H1 (cell line): ENCODE measurements around the gene PRKN. TPM values are rescaled to one million over a fixed set of nuclear protein-coding genes. Genes with fewer than 3 reads are reported as not detected.

Experiments used
- CTCF ChIA-PET: fragments of 300-600 bp; sonication (Branson Sonifier 250); formaldehyde crosslinking; loops from one replicate; lab custom pipeline; 2021; ENCODE audit not compliant: partially characterized antibody; lab: Charles Lee
- POLR2A ChIA-PET: fragments of 300-600 bp; sonication (Branson Sonifier 250); formaldehyde crosslinking; loops from one replicate; lab custom pipeline; 2021; ENCODE audit warnings: inconsistent platforms; ENCODE audit not compliant: partially characterized antibody; lab: Charles Lee
- DNase-seq, 2 experiments: peaks; one replicate each; pipeline versions ENCODE4 v3.0.0 to v3.0.0-alpha.2; 2010 to 2022; ENCODE audit warnings: low spot score in 2 of 2, low read depth in 1 of 2, mixed read lengths in 1 of 2
- FAIRE-seq: peaks from 2 replicates; lab custom pipeline; 2011; peaks lifted over from hg19 to GRCh38; lab: Jason Lieb, UNC
- H2AFZ ChIP-seq: 2 replicates; pipeline ENCODE4 v1.8.1; 2012; ENCODE audit warnings: low read length, inconsistent platforms
- H2AK5ac ChIP-seq: 2 replicates; pipeline ENCODE4 v1.6.1; 2013; ENCODE audit warnings: low read depth, low read length
- H2BK120ac ChIP-seq: replicated peaks from 2 replicates; pipeline ENCODE3; 2013; ENCODE audit warnings: low read depth, low read length, inconsistent platforms
- H2BK12ac ChIP-seq: 2 replicates; pipeline ENCODE4 v1.6.1; 2013; ENCODE audit warnings: low read depth, low read length
- H2BK15ac ChIP-seq: 2 replicates; pipeline ENCODE4 v1.6.1; 2013; ENCODE audit warnings: low read length
- H2BK20ac ChIP-seq: 2 replicates; pipeline ENCODE4 v1.6.1; 2013; ENCODE audit warnings: low read length
- H2BK5ac ChIP-seq: 2 replicates; pipeline ENCODE4 v1.6.1; 2013; ENCODE audit warnings: low read depth, low read length
- H3K14ac ChIP-seq: 2 replicates; pipeline ENCODE4 v1.6.1; 2013; ENCODE audit warnings: inconsistent platforms; ENCODE audit not compliant: insufficient read length
- H3K18ac ChIP-seq: 2 replicates; pipeline ENCODE4 v1.6.1; 2013; ENCODE audit warnings: low read length; ENCODE audit errors: extremely low read depth
- H3K23ac ChIP-seq: 2 replicates; pipeline ENCODE4 v1.6.1; 2013; ENCODE audit warnings: inconsistent platforms; ENCODE audit not compliant: insufficient read length
- H3K23me2 ChIP-seq: 2 replicates; pipeline ENCODE4 v1.6.1; 2013; ENCODE audit warnings: low read depth, low read length
- H3K27ac ChIP-seq: 2 replicates; pipeline ENCODE4 v1.6.1; 2011; ENCODE audit warnings: low read depth, low read length, inconsistent platforms
- H3K27me3 ChIP-seq, 4 experiments: replicated peaks in 1 of 4; 1 replicate in 1 of 4; 2 replicates in 3 of 4; pipeline versions ENCODE4 v1.6.1 to v1.8.1; 2011 to 2013; ENCODE audit warnings: low read length in 3 of 4, mild to moderate bottlenecking in 3 of 4, inconsistent platforms in 2 of 4, mixed read lengths in 2 of 4, moderate library complexity in 1 of 4; ENCODE audit not compliant: control insufficient read depth in 3 of 4, insufficient read depth in 3 of 4; ENCODE audit errors: extremely low read depth in 1 of 4
- H3K36me3 ChIP-seq, 4 experiments: 2 replicates each; pipeline versions ENCODE4 v1.6.1 to v1.8.1; 2011 to 2013; ENCODE audit warnings: mild to moderate bottlenecking in 4 of 4, low read length in 3 of 4, moderate library complexity in 2 of 4, control low read depth in 1 of 4, inconsistent platforms in 1 of 4; ENCODE audit not compliant: insufficient read depth in 4 of 4, control insufficient read depth in 2 of 4
- H3K4ac ChIP-seq: replicated peaks from 2 replicates; pipeline ENCODE3; 2013; ENCODE audit warnings: low read length, low read depth, mixed read lengths, inconsistent platforms; ENCODE audit not compliant: insufficient read length
- H3K4me1 ChIP-seq, 4 experiments: replicated peaks in 1 of 4; 1 replicate in 1 of 4; 2 replicates in 3 of 4; pipeline versions ENCODE4 v1.6.1 to v1.8.1; 2011 to 2013; ENCODE audit warnings: low read length in 3 of 4, inconsistent platforms in 2 of 4, mixed read lengths in 1 of 4; ENCODE audit not compliant: insufficient read depth in 4 of 4, control insufficient read depth in 3 of 4
- H3K4me2 ChIP-seq, 2 experiments: 2 replicates each; pipeline versions ENCODE4 v1.6.1 to v1.8.1; 2011 to 2013; ENCODE audit warnings: low read depth in 2 of 2, low read length in 2 of 2, control low read depth in 1 of 2, inconsistent platforms in 1 of 2, mild to moderate bottlenecking in 1 of 2; ENCODE audit not compliant: insufficient read depth in 1 of 2
- H3K4me3 ChIP-seq, 4 experiments: fragments of 200-600, 300-600 bp in 1 of 4; sonication (generic), shearing (Covaris generic), sonication (Bioruptor Twin) in 1 of 4; 2 replicates each; pipeline versions ENCODE4 v1.5.1 to v1.8.1; 2011 to 2016; ENCODE audit warnings: low read length in 4 of 4, low read depth in 3 of 4, control low read depth in 2 of 4, inconsistent platforms in 2 of 4, mild to moderate bottlenecking in 2 of 4, mixed read lengths in 1 of 4, moderate library complexity in 1 of 4; ENCODE audit not compliant: insufficient read depth in 2 of 4; ENCODE audit errors: extremely low read depth in 1 of 4
- H3K56ac ChIP-seq: replicated peaks from 2 replicates; pipeline ENCODE3; 2013; ENCODE audit warnings: low read depth, mild to moderate bottlenecking, mixed read lengths, low read length, inconsistent platforms; ENCODE audit not compliant: insufficient read length
- H3K79me1 ChIP-seq: 2 replicates; pipeline ENCODE4 v1.6.1; 2013; ENCODE audit warnings: low read depth, low read length, control low read depth
- H3K79me2 ChIP-seq, 2 experiments: 2 replicates each; pipeline versions ENCODE4 v1.6.1 to v1.8.1; 2012 to 2013; ENCODE audit warnings: low read length in 2 of 2, mild to moderate bottlenecking in 2 of 2, inconsistent platforms in 1 of 2; ENCODE audit not compliant: insufficient read depth in 2 of 2, control insufficient read depth in 1 of 2
- H3K9ac ChIP-seq, 4 experiments: replicated peaks in 1 of 4; 1 replicate in 1 of 4; 2 replicates in 3 of 4; pipeline versions ENCODE4 v1.6.1 to v1.8.1; 2011 to 2013; ENCODE audit warnings: low read depth in 3 of 4, low read length in 3 of 4, control low read depth in 2 of 4, mild to moderate bottlenecking in 2 of 4, moderate library complexity in 2 of 4, inconsistent platforms in 1 of 4; ENCODE audit errors: extremely low read depth in 1 of 4
- H3K9me3 ChIP-seq, 2 experiments: 2 replicates each; pipeline versions ENCODE4 v1.6.1 to v1.8.1; 2012 to 2013; ENCODE audit warnings: mild to moderate bottlenecking in 2 of 2, moderate library complexity in 2 of 2, control low read depth in 1 of 2, inconsistent platforms in 1 of 2, low read depth in 1 of 2, low read length in 1 of 2, mixed read lengths in 1 of 2; ENCODE audit not compliant: insufficient read depth in 2 of 2
- H4K20me1 ChIP-seq, 2 experiments: replicated peaks in 1 of 2; 2 replicates each; pipeline versions ENCODE3 to v1.8.1; 2011 to 2013; ENCODE audit warnings: inconsistent platforms in 2 of 2, low read length in 2 of 2, mild to moderate bottlenecking in 1 of 2; ENCODE audit not compliant: insufficient read depth in 2 of 2, control insufficient read depth in 1 of 2
- H4K5ac ChIP-seq: 2 replicates; pipeline ENCODE4 v1.6.1; 2013; ENCODE audit warnings: low read length, low read depth, mixed read lengths, inconsistent platforms; ENCODE audit not compliant: insufficient read length
- H4K8ac ChIP-seq: 2 replicates; pipeline ENCODE4 v1.8.0; 2013; ENCODE audit warnings: mild to moderate bottlenecking, moderate library complexity, low read length, inconsistent platforms; ENCODE audit not compliant: insufficient read depth; ENCODE audit errors: extremely low read depth
- H4K91ac ChIP-seq: replicated peaks from 2 replicates; pipeline ENCODE3; 2013; ENCODE audit warnings: low read length, mixed read lengths, inconsistent platforms; ENCODE audit not compliant: insufficient read length
- CBX8 ChIP-seq: fragments of 300-800, 300-1000 bp; sonication (generic); IDR thresholded peaks from 2 replicates; pipeline ENCODE4 v1.7.1; 2016; ENCODE audit warnings: low read depth, low read length, borderline replicate concordance
- JUN ChIP-seq: IDR thresholded peaks from 2 replicates; pipeline ENCODE4 v1.6.1; 2011; ENCODE audit warnings: low read depth, mild to moderate bottlenecking, improper control_type of control experiment, low read length
- WGBS, 2 experiments: shearing (Covaris generic) in 1 of 2; methylation state at CpG; one replicate each; pipeline versions ENCODE4 v1.1.6 to v1.1.7; 2013 to 2015; ENCODE audit warnings: low lambda C conversion rate in 2 of 2, mixed read lengths in 2 of 2, inconsistent platforms in 1 of 2, low coverage in 1 of 2, missing lambda C conversion rate in 1 of 2; ENCODE audit not compliant: insufficient replicate concordance in 2 of 2, insufficient coverage in 1 of 2, insufficient read length in 1 of 2; ENCODE audit errors: extremely low coverage in 1 of 2, missing lambda C conversion rate in 1 of 2; 5-methylcytosine and 5-hydroxymethylcytosine counted together
- polyA plus RNA-seq, 7 experiments: library from polyadenylated mRNA; depleted of rRNA in 3 of 7; stranded (reverse) in 5 of 7; unstranded in 2 of 7; fragments of >200 nt in 5 of 7; fragments of 200-250 nt in 2 of 7; gene quantifications; 1 replicate in 5 of 7; 2 replicates in 1 of 7; 4 replicates in 1 of 7; pipeline versions ENCODE4 v1.2.1 to v1.2.3, GENCODE V29; 2011 to 2013; ENCODE audit warnings: missing spikeins in 2 of 7, mixed read lengths in 2 of 7
- total RNA-seq: library from RNA; stranded (reverse); fragmentation: NEBNext Ultra II Directional; extraction: Animal tissue kit (Norgen Biotek cat#: 25700); gene quantifications from 2 replicates; pipeline ENCODE4 v1.2.1, GENCODE V29; 2021

PRKN gene
- total and polyA plus RNA-seq, 2 of the 8 experiments (the other 6 are each of a cell fraction or from before 2014, with no cell fraction given) = 0.13 to 0.29 TPM

GRCh38 chr6:162262466-162263196, 464.9 kb downstream of the PRKN start:
- Histone ChIP-seq H3K9ac (no peak overlapping the region), H4K91ac (no peak overlapping the region), H2AK5ac (no peak overlapping the region), H3K79me1 (no peaks in the 10 kb centered on the region), H3K23me2 (no peaks in the 10 kb centered on the region), H2BK20ac (no peak overlapping the region), H3K4me3 (no peak overlapping the region), H2BK15ac (no peak overlapping the region), H3K18ac (no peak overlapping the region), H4K8ac (no peak overlapping the region), H2BK5ac (no peak overlapping the region), H3K23ac (no peak overlapping the region), H3K4me1 (peaks cover 0 to 4% (median 3%) of the 10 kb centered on the region in 4 experiments; a peak in 3 of 7 replicates), H3K27ac (no peak overlapping the region), H3K27me3 (no peaks in the 10 kb centered on the region), H3K56ac (no peak overlapping the region), H3K36me3 (no peaks in the 10 kb centered on the region), H4K5ac (no peak overlapping the region), H3K14ac (no peak overlapping the region), H2BK120ac (no peak overlapping the region), H4K20me1 (no peaks in the 10 kb centered on the region), H3K4me2 (no peak overlapping the region), H2BK12ac (no peak overlapping the region), H3K79me2 (no peaks in the 10 kb centered on the region), H3K4ac (no peak overlapping the region), H3K9me3 (no peaks in the 10 kb centered on the region), H2AFZ (no peak overlapping the region)
- TF ChIP-seq JUN (no peak), CBX8 (no peak)
- no peak for DNase-seq
- ChIA-PET CTCF (no interaction called here), POLR2A (no interaction called here)
- no peak for FAIRE-seq
- 94% methylated on average over 14 of the region's 15 CpGs; no CpG with 5 or more reads in 1 of the 2 experiments for WGBS, 2 experiments
